ENCODE data around the gene MPP7.

DNA sequence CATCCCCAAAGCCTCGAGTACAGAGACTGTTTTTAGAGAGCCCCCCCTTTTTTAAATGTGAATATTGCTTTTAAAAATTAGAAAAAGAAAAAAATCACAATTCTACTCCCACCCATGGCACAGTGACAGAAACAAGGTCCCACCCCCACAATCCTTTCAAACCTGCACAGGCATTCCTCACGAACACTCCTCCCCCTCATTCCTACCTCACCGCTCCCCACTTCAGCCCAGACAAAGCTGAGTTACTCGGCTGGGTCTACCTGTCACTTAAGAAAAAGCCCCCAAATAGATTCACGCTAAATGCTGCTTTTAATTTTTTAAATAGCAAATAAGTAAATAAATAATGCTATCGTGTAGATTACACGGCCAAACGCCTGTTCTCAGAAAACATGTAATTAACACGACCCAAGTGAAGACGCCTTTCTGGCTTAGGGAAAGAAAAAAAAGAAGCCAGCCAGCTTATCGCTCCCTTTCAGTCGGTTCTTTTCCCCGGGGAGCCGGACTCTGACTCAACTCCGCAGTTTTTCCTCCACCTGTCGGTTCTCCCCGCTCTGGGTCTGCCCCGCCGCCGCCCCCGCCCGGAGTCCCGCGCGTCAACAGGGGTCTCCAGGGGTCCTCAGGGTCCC lies 739 bp downstream of the MPP7 start:
- TF ChIP-seq CTCF (conservative IDR thresholded peaks at IDR 0.05; ENCODE audit: low read depth, low read length) (no peak), EZH2 (IDR thresholded peaks at IDR 0.05; ENCODE audit: borderline replicate concordance, low read depth, low read length, poor library complexity, severe bottlenecking) (no peak)
